GM19240 (cell line): Measurements from ENCODE around the gene HSD17B2.

Source experiments
- DNase-seq: peaks from one replicate; pipeline ENCODE4 v3.0.0; 2011; ENCODE audit warnings: low spot score; ENCODE audit not compliant: insufficient read length

The HSD17B2 gene

GRCh38 chr16:82017911-82018568 is 17.0 kb upstream of the HSD17B2 start:
- DNase-seq = no peak

GRCh38 chr16:82019535-82019934 is 15.5 kb upstream of the HSD17B2 start:
- no peak for DNase-seq

GRCh38 chr16:82020051-82020450 is 15.0 kb upstream of the HSD17B2 start:
- DNase-seq = no peak

GRCh38 chr16:82023206-82023605 is 11.8 kb upstream of the HSD17B2 start:
- no peak for DNase-seq

DNA sequence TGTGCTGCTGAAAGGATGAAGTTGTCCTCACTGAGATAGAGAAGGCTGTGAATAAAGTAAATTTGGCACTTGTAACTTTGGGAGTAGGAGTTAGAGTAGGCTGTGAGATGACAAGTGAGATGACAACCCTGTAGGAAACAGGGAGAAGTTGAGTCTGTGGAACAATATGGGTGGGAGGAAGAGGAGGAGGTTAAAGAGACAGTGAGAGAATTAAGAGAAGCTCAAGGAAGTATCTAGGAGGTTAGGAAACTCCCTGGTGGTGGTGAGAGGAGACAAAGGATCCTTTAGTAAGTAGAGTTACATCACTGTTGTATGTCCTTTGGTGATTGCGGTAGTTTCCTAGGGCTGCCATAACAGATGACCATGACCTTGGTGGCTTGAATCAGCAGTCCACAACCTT is 10.7 kb upstream of the HSD17B2 start:
- DNase-seq = no peak

GRCh38 chr16:82024883-82025282 is 10.2 kb upstream of the HSD17B2 start:
- DNase-seq = no peak

DNA sequence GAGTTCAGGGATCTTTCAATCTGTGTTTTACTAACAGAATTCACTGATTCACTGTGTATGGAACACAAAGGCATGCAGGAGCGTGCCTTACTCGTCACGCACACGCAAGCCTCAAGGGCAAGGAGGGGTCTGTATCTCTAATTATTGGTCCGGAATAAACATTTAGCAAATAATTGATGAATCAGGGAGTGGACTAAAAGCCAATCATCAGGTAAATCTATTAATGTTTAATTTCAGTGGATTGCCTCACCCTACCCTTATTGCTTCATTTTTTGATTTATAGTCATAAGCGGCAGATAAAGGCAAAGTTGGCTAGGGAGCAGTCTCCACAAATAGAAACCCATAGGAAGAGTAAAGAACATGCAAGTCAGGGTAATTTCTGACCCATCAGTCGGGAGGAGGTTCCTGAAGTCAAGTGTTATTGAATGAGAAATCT is 7.4 kb upstream of the HSD17B2 start:
- DNase-seq = no peak

DNA sequence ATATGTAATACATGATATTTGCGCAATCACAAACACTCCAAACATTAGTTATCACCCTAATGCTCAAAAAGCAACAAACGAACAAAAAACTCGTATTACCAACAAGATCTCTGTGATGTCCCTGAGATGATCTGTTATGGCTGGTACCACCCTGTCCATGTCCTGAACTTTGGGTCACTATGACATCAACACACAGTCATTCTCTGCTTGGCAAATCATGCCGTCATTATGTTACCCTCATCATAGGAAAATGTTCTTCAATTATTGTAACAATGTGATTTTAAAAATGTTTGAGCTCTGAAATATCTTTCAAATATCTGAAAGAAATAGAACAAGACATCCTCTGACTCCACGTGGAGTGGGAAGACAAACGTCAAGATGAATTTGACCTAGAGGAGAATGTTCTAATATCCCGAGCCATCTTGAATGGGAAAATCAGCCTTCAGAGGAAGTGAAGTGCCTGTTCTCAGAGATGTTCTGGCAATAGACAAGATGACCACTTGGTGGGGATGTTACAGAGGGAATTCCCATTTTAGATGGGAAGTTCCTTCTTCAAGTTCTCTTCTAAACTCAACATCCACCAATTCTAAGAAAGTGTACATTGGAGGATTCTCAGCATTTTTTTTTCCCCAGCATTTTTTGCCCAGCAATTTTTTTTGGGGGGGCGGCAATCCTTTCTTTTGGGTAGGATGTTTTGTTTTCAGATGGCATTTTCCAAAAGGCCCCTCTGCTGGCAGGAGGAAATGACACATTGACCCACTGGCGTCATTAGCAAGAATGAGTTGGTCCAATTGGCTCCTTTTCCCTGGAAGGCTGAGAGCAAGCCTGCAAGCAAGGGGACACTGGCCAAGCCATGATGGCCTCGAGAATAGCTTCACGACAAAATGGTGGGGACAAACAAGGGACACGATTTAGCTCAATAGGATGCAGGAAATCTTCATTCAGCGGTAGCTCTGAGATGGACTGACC is 3.7 kb upstream of the HSD17B2 start:
- DNase-seq = no peak

DNA sequence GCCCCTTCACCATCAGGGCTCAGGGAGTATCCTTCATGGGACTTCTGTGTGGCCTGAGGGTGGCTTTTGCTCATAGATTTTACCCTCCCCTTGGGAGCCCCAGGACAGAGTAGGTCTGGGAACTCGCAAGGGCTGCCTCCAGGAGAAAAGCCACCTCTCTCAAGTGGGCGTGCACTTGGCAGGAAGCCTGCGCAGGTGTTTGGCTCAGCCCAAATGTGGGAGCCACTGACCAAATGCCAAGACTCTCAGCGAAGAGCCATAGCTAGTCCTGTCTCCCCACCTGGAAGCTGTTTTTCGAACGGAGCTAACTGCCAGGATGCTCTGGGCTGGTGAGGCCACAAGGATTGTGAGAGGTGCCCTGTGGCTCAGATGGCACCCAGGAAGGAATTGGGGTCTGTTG is 2.0 kb upstream of the HSD17B2 start:
- no peak for DNase-seq

- DNase-seq = no peak
These were observed 1.3 kb upstream of the HSD17B2 start for GRCh38 chr16:82033683-82034300.

GRCh38 chr16:82037251-82037650 is 2.2 kb downstream of the HSD17B2 start:
- DNase-seq = no peak

GRCh38 chr16:82037666-82038065 is 2.6 kb downstream of the HSD17B2 start:
- DNase-seq = no peak

GRCh38 chr16:82040296-82040695 is 5.2 kb downstream of the HSD17B2 start:
- no peak for DNase-seq

DNA sequence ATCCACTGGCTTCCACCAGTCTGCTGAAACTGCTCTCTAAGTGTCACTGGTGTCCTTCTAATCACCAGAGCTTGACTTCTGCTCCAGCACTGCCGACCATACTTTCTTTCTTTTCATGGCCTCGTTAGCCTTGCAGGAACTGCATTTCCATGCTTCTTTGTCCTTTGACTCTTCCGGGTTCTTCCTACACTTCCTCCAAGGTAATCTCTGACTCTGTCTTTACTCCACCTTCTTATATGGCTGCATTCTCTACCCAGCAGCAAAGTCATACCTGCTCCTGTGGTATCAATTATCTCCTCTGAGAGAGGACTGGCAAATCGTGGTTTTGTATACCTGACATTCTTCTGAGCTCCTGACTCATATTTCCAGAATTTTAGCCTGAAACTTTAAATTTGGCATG is 6.5 kb downstream of the HSD17B2 start:
- no peak for DNase-seq

DNA sequence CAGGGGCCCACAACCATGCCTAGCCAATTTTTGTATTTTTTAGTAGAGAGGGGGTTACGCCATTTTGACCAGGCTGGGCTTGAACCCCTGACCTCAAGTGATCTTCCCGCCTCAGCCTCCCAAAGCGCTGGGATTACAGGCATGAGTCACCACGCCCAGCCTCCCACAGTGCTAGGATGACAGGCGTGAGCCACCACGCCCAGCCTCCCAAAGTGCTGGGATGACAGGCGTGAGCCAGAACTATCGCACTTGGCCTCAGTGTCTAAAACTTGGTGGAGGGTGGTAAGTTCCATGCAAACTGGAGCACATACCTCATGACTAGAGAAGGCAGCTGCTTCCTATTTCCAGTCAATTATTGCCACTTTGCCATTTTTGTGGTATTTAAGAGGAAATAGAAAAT is 7.1 kb downstream of the HSD17B2 start:
- DNase-seq = no peak

GRCh38 chr16:82042846-82043245 is 7.8 kb downstream of the HSD17B2 start:
- DNase-seq = no peak

DNA sequence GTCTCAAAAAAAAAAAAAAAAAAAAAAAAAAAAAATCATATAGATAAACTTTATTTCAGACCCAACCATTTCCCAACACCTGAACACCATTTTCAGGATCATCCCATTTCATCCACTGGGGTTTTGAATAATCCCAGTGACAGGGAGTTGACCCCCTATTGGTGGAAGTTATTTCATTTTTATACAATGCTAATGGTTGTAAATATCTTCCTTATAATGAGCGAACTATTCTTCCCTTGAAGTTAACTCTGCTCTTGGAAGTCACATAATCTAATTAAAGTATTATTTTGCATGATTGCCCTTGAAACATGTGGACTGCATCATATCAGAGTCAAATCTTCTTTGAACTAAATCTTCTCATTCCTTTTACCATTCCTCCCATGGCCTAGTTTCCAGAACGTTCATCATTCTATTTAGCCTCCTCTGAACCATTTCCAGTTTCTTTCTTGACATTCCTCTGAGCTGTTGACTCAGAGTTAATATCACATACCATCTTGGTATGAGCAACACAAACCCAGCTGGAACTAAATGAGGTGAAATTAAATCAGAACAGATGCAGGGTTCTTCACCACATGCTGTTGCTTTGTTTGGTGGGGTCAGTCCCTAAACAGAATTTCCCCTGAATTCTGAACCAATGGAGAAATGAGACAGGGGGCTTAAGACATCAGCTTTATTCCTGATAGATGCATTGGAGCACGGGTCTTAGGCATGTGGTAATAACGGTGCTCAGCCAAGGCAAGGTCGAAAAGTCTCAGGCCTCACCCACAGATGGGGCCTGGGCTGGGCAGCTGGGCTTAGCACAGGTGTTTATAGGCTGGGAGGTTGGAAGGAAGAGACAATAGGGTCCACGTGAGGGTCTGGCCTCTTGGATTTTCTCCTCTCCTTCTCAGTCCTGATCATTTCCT is 8.9 kb downstream of the HSD17B2 start:
- DNase-seq = no peak

DNA sequence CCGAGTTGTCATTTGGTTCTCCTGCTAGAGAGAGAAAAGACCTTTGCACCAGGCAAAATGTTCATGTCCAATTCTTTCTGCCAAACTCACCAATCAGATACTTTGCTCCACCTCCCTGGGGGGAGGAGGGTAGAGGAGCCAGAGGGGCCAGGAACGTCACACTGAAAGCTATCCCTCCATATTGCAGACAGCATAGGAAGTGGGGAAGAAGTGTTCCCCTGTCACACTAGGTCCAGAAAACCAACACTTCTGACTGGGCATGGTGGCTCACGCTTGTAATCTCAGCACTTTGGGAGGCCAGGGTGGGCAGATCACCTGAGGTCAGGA is 9.5 kb downstream of the HSD17B2 start:
- no peak for DNase-seq

DNA sequence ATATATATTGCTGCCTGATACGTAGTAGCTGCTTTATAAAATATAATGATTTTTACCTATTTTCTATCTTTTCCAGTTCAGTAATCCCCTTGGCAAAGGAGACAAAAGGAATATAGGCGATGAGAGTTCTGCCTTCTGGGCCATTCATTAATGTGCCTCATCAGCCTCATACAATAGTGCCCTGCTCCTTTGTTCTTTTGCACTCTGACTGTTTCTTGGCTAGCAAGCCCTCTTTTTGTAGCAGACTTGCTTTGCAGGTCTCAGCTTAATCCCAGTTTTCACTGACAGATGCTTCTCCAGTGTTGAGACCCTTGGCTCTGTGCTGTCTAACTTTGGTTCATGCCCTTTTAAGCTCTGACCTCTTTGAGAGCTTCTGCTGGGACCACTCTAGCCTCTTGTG is 10.4 kb downstream of the HSD17B2 start:
- no peak for DNase-seq

GRCh38 chr16:82046541-82046940 is 11.5 kb downstream of the HSD17B2 start:
- no peak for DNase-seq

DNA sequence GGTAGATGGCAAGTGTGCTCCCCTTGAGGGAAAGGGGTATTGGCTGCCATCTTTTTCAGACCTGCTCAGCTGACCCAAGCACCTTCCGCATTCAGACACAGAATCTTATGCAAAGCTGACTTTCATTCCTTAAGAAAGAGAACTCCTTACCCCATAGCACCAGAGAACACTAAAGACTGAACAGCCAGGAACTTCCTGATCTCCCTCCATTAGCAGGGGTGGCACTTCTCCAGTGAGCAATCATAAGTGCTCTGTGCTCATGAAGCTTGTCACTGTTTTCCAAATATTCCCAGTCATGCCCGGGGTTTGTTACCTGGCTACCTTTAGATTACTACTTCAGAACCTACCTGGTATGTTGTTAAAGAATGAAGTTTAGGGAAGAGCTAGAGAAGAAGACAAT is 11.9 kb downstream of the HSD17B2 start:
- no peak for DNase-seq
